AG10803 (cell line): ENCODE results near the gene STIM2.
A peak's percentile ranks its signal among the peaks of the same experiment; 100 is the strongest.

Experiments
- DNase-seq: peaks from one replicate; pipeline ENCODE4 v3.0.0; 2010; ENCODE audit warnings: low read depth
- H3K4me3 ChIP-seq: 2 replicates; pipeline ENCODE4 v1.5.1; 2011; ENCODE audit warnings: mild to moderate bottlenecking, low read length, control low read depth
- TF ChIP-seq, protein P1 (sequence below): conservative IDR thresholded peaks from 2 replicates; pipeline ENCODE4 v1.5.1; 2011; ENCODE audit warnings: mild to moderate bottlenecking, low read length, control low read depth, inconsistent platforms

Gene STIM2

DNA sequence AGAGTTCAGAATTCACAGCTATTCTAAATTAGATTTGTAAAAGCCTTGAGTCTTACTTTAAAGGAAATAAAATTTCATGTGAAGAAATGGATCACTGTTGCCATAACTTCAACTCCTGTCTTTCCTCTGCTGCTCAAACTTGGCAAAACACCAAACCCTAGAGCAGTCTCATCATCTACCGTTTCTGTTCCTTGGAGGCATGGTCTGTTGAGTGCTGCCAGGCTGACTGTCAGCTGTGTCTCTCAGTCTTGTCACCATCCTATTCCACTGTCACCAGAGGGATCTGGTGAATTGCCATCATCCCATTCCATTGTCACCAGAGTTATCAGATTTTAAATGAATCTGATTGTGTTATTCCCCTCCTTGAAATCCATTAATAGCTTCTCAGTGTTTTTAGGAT is 55.6 kb downstream of the STIM2 start:
- peak; percentile 23 for DNase-seq
- TF ChIP-seq, protein P1, sequence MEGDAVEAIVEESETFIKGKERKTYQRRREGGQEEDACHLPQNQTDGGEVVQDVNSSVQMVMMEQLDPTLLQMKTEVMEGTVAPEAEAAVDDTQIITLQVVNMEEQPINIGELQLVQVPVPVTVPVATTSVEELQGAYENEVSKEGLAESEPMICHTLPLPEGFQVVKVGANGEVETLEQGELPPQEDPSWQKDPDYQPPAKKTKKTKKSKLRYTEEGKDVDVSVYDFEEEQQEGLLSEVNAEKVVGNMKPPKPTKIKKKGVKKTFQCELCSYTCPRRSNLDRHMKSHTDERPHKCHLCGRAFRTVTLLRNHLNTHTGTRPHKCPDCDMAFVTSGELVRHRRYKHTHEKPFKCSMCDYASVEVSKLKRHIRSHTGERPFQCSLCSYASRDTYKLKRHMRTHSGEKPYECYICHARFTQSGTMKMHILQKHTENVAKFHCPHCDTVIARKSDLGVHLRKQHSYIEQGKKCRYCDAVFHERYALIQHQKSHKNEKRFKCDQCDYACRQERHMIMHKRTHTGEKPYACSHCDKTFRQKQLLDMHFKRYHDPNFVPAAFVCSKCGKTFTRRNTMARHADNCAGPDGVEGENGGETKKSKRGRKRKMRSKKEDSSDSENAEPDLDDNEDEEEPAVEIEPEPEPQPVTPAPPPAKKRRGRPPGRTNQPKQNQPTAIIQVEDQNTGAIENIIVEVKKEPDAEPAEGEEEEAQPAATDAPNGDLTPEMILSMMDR: no peak

DNA sequence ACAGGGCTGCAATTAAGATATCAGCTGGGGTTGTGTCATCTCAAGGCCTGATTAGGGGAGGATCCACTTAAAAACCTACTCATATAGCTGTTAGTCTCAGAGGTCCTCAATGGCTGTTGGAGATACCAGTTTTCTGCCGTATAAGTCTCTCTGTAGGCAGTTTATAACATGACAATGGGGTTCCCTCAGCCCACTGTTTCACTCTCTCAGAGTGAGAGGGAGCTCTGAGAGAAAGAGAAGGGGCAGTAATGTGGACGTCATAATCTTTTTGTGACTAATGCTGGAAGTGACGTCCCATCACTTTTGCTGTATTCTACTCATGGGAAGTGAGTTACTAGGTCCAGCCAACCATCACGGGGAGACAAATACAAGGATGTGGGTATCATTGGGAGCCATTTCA is 70.3 kb downstream of the STIM2 start:
- TF ChIP-seq, protein P1: no peak
- H3K4me3 ChIP-seq: no peak overlapping the region
- DNase-seq: no peak

More for the DNA sequence above, 55.6 kb downstream of the STIM2 start:
- no peak overlapping the region for H3K4me3 ChIP-seq

DNA sequence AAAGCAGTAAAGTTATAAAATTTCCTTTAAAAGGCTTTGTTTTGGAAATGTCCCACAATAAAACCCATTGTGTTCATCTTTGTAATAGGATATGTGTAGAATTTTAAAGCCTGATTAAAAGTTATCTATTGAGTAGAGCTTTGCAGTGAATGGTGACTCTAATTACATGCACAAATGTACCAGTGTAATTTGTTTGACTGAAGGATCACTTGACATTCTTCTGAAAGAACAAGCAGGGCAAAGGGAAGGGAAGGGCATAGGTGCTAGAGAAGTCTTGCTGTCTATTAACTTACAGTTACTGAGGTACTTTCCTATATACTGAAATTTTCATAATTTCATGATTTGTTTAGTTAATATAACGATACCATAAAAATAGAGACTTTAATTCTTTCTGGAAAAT is 70.8 kb downstream of the STIM2 start:
- TF ChIP-seq, protein P1: no peak
- H3K4me3 ChIP-seq: no peak overlapping the region
- DNase-seq: no peak

DNA sequence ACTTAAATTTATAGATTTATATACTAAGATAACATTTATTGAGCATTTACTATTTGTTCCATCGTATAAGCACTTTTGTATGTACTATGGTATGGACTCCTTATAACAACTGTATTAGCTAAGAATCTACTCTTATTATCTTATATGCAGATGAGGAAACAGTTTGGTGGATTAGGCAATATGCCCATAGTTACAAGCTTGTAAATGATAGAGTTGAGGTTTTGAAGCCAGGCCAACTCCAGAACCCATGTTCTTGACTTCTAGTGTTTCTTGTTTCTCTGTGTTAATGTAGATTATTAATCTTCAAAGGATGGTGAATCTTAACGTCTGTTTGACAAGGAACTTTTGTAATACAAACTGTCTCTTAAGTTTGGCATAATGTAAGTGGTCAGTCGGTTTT is 71.3 kb downstream of the STIM2 start:
- peak; percentile 5 for DNase-seq
- TF ChIP-seq, protein P1: no peak
- no peak overlapping the region for H3K4me3 ChIP-seq

DNA sequence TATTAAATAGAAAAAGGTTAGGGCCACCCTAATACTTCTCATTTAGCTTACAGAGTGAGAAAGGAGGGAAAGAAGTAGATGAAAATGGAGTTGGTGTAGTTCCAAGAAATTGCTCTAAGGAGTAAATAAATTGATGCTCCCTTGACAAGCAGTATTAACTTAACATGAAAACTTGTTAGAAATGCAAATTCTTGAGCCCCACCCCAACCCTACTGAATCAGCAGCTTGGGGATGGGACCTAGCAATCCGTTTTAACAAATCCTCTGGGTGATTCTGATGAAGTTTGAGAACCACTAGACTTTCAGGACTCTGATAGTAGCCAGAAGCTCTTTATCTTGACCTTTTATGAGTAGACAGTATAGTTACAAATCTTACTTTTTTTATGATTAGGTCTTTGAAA is 74.8 kb downstream of the STIM2 start:
- TF ChIP-seq, protein P1: no peak
- no peak overlapping the region for H3K4me3 ChIP-seq
- DNase-seq: no peak

DNA sequence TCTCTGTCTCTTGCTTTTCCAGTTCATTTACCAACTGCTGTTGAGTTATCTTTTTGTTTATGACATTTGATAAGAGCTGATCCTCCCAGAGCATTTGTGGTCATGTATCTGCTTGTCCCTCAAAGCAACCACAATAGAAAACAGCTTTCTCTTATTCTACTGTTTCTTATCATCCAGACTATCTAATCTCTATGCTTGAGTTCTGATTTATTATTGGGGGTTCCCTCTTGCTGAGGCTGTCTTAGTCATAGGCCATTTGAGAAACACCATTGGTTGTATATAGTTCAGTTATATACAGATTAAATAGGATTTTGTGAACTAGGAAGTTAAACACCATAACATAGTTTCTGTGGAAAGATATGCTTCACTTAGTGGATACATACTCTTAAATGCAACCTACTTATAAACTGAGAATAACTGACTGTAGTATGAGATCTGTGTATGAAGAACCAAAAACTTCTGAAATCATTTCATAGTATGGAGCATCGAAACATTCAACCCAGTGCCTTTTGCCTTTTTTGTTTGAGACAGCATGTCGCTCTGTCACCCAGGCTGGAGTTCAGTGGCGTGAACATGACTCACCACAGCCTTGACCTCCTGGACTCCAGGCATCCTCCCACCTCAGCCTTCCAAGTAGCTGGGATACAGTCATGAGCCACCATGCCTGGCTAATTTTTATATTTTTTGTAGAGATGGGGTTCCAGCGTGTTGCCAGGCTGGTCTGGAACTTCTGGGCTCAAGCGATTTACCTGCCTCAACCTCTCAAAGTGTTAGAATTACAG is 75.8 kb downstream of the STIM2 start:
- H3K4me3 ChIP-seq: no peak overlapping the region
- TF ChIP-seq, protein P1: no peak
- DNase-seq: no peak

DNA sequence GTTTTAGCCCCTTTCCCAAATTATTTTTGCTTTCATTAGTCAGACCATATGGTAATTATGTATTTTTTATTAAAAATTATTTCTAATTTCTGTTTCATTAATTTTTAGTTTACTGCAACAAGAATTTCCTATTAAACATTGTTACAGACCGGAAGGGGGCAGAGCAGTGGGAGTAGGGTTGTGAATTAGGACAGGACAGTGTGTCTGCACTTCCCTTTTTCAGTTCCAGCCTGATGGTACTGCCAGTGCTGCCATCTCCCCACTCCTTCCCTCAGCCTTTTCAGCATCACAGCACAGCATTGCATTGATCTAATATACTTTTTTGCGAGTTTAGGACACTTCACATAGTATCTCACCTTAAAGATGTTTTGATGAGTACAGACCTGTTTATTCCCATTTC is 76.5 kb downstream of the STIM2 start:
- TF ChIP-seq, protein P1: no peak
- DNase-seq: no peak

More for the DNA sequence above, 76.5 kb downstream of the STIM2 start:
- no peak overlapping the region for H3K4me3 ChIP-seq
